ENCODE results near the gene TTYH1. TPM values are rescaled to one million over a fixed set of nuclear protein-coding genes. Genes with fewer than 3 reads are reported as not detected.
"Not testable (repeated sequence)": the region's sequence is repeated elsewhere in the genome, so short reads cannot be mapped to it uniquely, and the experiment has no call there.

TTYH1 gene
- polyA plus RNA-seq, 1 donor, result 7.8 TPM

- no peak for DNase-seq
These were observed 45.2 kb downstream of the TTYH1 start for GRCh38 chr19:54460230-54461005.

GRCh38 chr19:54461210-54461609 lies 45.9 kb downstream of the TTYH1 start:
- DNase-seq, result no peak

GRCh38 chr19:54461613-54462012 lies 46.3 kb downstream of the TTYH1 start:
- peak; percentile 68 for DNase-seq

- no peak for DNase-seq
These were observed 46.9 kb downstream of the TTYH1 start for GRCh38 chr19:54462047-54462654.

- no peak for DNase-seq
These were observed 47.6 kb downstream of the TTYH1 start for GRCh38 chr19:54462655-54463530.

- peak; percentile 92 for DNase-seq
These were observed 48.3 kb downstream of the TTYH1 start, which contains the start of gene LENG9 for GRCh38 chr19:54463531-54464043. LENG9 (minus strand) TSS chr19:54463778; CDS start chr19:54463526, 252 bp downstream.

GRCh38 chr19:54464044-54464629 lies 48.9 kb downstream of the TTYH1 start:
- DNase-seq, result peak; percentile 83

GRCh38 chr19:54464630-54465425 lies 49.6 kb downstream of the TTYH1 start:
- peak; percentile 84 for DNase-seq

- DNase-seq, result no peak
These were observed 50.3 kb downstream of the TTYH1 start for GRCh38 chr19:54465426-54466109.

GRCh38 chr19:54466110-54466480 lies 50.8 kb downstream of the TTYH1 start:
- not testable (repeated sequence) for DNase-seq

- no peak for DNase-seq
These were observed 54.3 kb downstream of the TTYH1 start for GRCh38 chr19:54469496-54469934.

- DNase-seq, result no peak
These were observed 55.1 kb downstream of the TTYH1 start for GRCh38 chr19:54470276-54470887.

GRCh38 chr19:54470991-54471782 lies 55.9 kb downstream of the TTYH1 start:
- no peak for DNase-seq

- peak; percentile 86 for DNase-seq
These were observed 58.0 kb downstream of the TTYH1 start, which contains the start of gene CDC42EP5 for GRCh38 chr19:54473071-54473891. CDC42EP5 (minus strand) TSS chr19:54473296; CDS start chr19:54465547, 7,749 bp downstream.

GRCh38 chr19:54473892-54474372 lies 58.7 kb downstream of the TTYH1 start:
- no peak for DNase-seq

GRCh38 chr19:54475706-54476105 lies 60.4 kb downstream of the TTYH1 start:
- no peak for DNase-seq

- no peak for DNase-seq
These were observed 62.4 kb downstream of the TTYH1 start for GRCh38 chr19:54477650-54478049.

Measured in left kidney (tissue), 2 donors.